NCI-H1436 (cell line): ENCODE results near the gene SLC4A4.

Experiments
- DNase-seq: peaks from one replicate; lab custom pipeline; 2025; lab: John Stamatoyannopoulos, UW

Gene SLC4A4

GRCh38 chr4:71604785-71605184, 266.0 kb downstream of the SLC4A4 start:
- no peak for DNase-seq

GRCh38 chr4:71607109-71607508, 268.3 kb downstream of the SLC4A4 start:
- no peak for DNase-seq

- no peak for DNase-seq
Observed at GRCh38 chr4:71607780-71608677, 269.2 kb downstream of the SLC4A4 start.

- no peak for DNase-seq
Observed at GRCh38 chr4:71608678-71609071, 269.9 kb downstream of the SLC4A4 start.

GRCh38 chr4:71609167-71609566, 270.3 kb downstream of the SLC4A4 start:
- no peak for DNase-seq

- DNase-seq, result no peak
Observed at GRCh38 chr4:71609651-71610050, 270.8 kb downstream of the SLC4A4 start.

- no peak for DNase-seq
Observed at GRCh38 chr4:71614621-71615020, 275.8 kb downstream of the SLC4A4 start.

- no peak for DNase-seq
Observed at GRCh38 chr4:71616168-71616811, 277.5 kb downstream of the SLC4A4 start.
